Neutrophil (primary cell): ENCODE measurements around the gene CEACAM21.
A peak's percentile ranks its signal among the peaks of the same experiment; 100 is the strongest.

ENCODE experiments used
- H3K27ac ChIP-seq: fragments of 200-600 bp; sonication (generic); 2 replicates; pipeline ENCODE4 v1.5.1; 2016; ENCODE audit warnings: mild to moderate bottlenecking, moderate library complexity
- H3K27me3 ChIP-seq: fragments of 200-600 bp; sonication (generic); 2 replicates; pipeline ENCODE4 v1.6.0; 2016; ENCODE audit warnings: mild to moderate bottlenecking
- H3K36me3 ChIP-seq: fragments of 200-600 bp; sonication (generic); 2 replicates; pipeline ENCODE4 v1.5.1; 2017
- H3K4me1 ChIP-seq, 2 experiments: fragments of 200-600 bp in 1 of 2; sonication (generic) in 1 of 2; 1 replicate in 1 of 2; 2 replicates in 1 of 2; pipeline versions ENCODE4 v1.5.1 to v1.6.1; 2013 to 2016; ENCODE audit warnings: low read depth in 1 of 2, low read length in 1 of 2, mild to moderate bottlenecking in 1 of 2, moderate library complexity in 1 of 2; ENCODE audit not compliant: control insufficient read depth in 1 of 2, insufficient read depth in 1 of 2
- H3K4me3 ChIP-seq, 2 experiments: fragments of 200-600 bp in 1 of 2; sonication (generic) in 1 of 2; 1 replicate in 1 of 2; 2 replicates in 1 of 2; pipeline ENCODE4 v1.5.1; 2013 to 2016; ENCODE audit warnings: low read depth in 1 of 2, low read length in 1 of 2, mild to moderate bottlenecking in 1 of 2, moderate library complexity in 1 of 2
- H3K9me3 ChIP-seq: fragments of 200-600 bp; sonication (generic); 2 replicates; pipeline ENCODE4 v1.5.1; 2016
- CTCF ChIP-seq: fragments of 200-600 bp; sonication (generic); IDR thresholded peaks from 2 replicates; pipeline ENCODE4 v1.5.1; 2016; ENCODE audit warnings: antibody characterized with exemption

Gene CEACAM21

GRCh38 chr19:41584931-41585330 is 9.0 kb downstream of the CEACAM21 start:
- H3K27ac ChIP-seq = no peak overlapping the region
- H3K27me3 ChIP-seq = no peaks in the 10 kb centered on the region
- peaks cover 24 to 35% of the 10 kb centered on the region in 2 experiments for H3K4me1 ChIP-seq
- no peak overlapping the region for H3K4me3 ChIP-seq
- peaks cover 89% of the 10 kb centered on the region for H3K36me3 ChIP-seq
- TF ChIP-seq CTCF = no peak
- H3K9me3 ChIP-seq = no peaks in the 10 kb centered on the region

GRCh38 chr19:41586064-41586463 is 10.1 kb downstream of the CEACAM21 start:
- Histone ChIP-seq H3K27me3 (no peaks in the 10 kb centered on the region), H3K4me3 (no peak overlapping the region), H3K27ac (peak overlapping the region; percentile 56), H3K4me1 (peaks cover 26 to 35% of the 10 kb centered on the region in 2 experiments), H3K9me3 (no peaks in the 10 kb centered on the region), H3K36me3 (peaks cover 77% of the 10 kb centered on the region)
- TF ChIP-seq CTCF = no peak

GRCh38 chr19:41587101-41587837 is 11.3 kb downstream of the CEACAM21 start:
- Histone ChIP-seq H3K36me3 (peaks cover 67% of the 10 kb centered on the region), H3K27me3 (no peaks in the 10 kb centered on the region), H3K27ac (peak overlapping the region; percentile 45), H3K4me1 (peaks cover 38 to 43% of the 10 kb centered on the region in 2 experiments), H3K9me3 (no peaks in the 10 kb centered on the region), H3K4me3 (no peak overlapping the region)
- no peak for TF ChIP-seq CTCF

GRCh38 chr19:41587838-41588210 is 11.9 kb downstream of the CEACAM21 start:
- Histone ChIP-seq H3K9me3 (no peaks in the 10 kb centered on the region), H3K4me1 (peaks cover 44 to 48% of the 10 kb centered on the region in 2 experiments), H3K36me3 (peaks cover 62% of the 10 kb centered on the region), H3K4me3 (no peak overlapping the region), H3K27ac (peak overlapping the region; percentile 45), H3K27me3 (no peaks in the 10 kb centered on the region)
- no peak for TF ChIP-seq CTCF

DNA sequence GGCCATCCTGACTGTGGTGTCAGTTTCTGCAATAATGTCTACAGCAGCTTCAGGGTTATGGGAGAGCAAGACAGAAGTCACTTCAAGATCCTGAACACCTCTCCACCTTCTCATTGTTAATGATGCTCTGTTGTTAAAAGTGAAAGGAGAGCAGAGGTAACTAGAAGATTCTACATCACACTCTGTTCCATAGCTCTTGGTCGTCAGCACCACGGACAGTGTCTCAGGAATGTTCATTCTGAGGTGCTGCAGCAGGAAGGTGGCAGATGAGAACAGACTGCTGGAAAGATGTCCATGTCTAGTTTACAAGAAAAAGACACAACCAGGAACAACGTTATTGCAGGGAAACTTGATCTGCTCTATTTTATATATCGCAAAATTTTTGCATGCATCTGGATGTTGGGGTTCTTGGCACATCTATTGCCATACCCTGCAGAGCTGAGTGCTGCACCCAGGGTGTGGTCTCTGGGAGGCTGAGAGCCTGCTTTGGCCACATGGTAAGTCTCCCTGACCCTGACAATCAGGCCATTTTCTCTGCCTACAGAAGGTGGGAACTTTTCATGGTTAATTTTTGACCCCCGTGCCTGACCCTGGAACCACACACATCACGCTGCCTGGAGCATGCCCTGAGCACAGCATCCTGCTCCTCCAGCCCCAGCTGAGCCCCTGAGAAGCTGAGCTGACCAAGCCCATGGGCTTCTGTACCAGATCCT is 12.7 kb downstream of the CEACAM21 start:
- H3K27me3 ChIP-seq = no peaks in the 10 kb centered on the region
- H3K9me3 ChIP-seq = no peaks in the 10 kb centered on the region
- H3K4me3 ChIP-seq = no peak overlapping the region
- H3K27ac ChIP-seq = peak overlapping the region; percentile 45
- H3K4me1 ChIP-seq = peaks cover 52 to 55% of the 10 kb centered on the region in 2 experiments
- TF ChIP-seq CTCF = no peak
- peaks cover 54% of the 10 kb centered on the region for H3K36me3 ChIP-seq
